HFFc6 (cell line): ENCODE results near the gene ZNF322. TPM values are rescaled to one million over a fixed set of nuclear protein-coding genes. Genes with fewer than 3 reads are reported as not detected.
"Not testable (repeated sequence)": the region's sequence is repeated elsewhere in the genome, so short reads cannot be mapped to it uniquely, and the experiment has no call there.

ENCODE experiments used
- DNase-seq: peaks from one replicate; pipeline ENCODE4 v3.0.0-alpha.2; 2018
- H3K27ac Mint-ChIP-seq: 2 replicates; pipeline ENCODE4 v1.8.0; 2020; ENCODE audit warnings: mild to moderate bottlenecking, mixed read lengths
- H3K27me3 Mint-ChIP-seq: 2 replicates; pipeline ENCODE4 v1.8.0; 2021; ENCODE audit warnings: mild to moderate bottlenecking, moderate library complexity, mixed read lengths; ENCODE audit not compliant: insufficient read depth
- H3K36me3 Mint-ChIP-seq: 2 replicates; pipeline ENCODE4 v1.8.0; 2021; ENCODE audit warnings: low read depth, mixed read lengths
- H3K4me1 Mint-ChIP-seq: 2 replicates; pipeline ENCODE4 v1.8.0; 2020; ENCODE audit warnings: low read depth, mixed read lengths
- H3K4me3 Mint-ChIP-seq: 2 replicates; pipeline ENCODE4 v1.8.0; 2020; ENCODE audit warnings: mild to moderate bottlenecking, moderate library complexity, mixed read lengths
- H3K9me3 Mint-ChIP-seq: 2 replicates; pipeline ENCODE4 v1.8.0; 2020; ENCODE audit warnings: mild to moderate bottlenecking, mixed read lengths
- CTCF ChIP-seq: fragments of 200-600 bp; sonication (generic); IDR thresholded peaks from 2 replicates; pipeline ENCODE4 v1.5.0; 2021; ENCODE audit warnings: antibody characterized with exemption, mild to moderate bottlenecking
- long read RNA-seq: library from polyadenylated mRNA; unstranded; transcript quantifications from one replicate; pipeline ENCODE4 v2.0.0, GENCODE V29; 2019
- total RNA-seq, 6 experiments: library from RNA; stranded (reverse); fragmentation: NEBNext Ultra II Directional; extraction: Animal tissue kit (Norgen Biotek cat#: 25700); gene quantifications; 2 replicates in 1 of 6; 3 replicates in 5 of 6; pipeline ENCODE4 v1.2.3, GENCODE V29; 2021

Gene ZNF322
- 10 to 100 TPM; 15.1 to 17.7 (median 16.3) TPM for total RNA-seq
- long read RNA-seq, full-length matches to known transcripts: 10 of 12 reads
- long read RNA-seq, partial matches to known transcripts: 0 of 12 reads
- long read RNA-seq, other reads (novel, unspliced or antisense): 2 of 12 reads

DNA sequence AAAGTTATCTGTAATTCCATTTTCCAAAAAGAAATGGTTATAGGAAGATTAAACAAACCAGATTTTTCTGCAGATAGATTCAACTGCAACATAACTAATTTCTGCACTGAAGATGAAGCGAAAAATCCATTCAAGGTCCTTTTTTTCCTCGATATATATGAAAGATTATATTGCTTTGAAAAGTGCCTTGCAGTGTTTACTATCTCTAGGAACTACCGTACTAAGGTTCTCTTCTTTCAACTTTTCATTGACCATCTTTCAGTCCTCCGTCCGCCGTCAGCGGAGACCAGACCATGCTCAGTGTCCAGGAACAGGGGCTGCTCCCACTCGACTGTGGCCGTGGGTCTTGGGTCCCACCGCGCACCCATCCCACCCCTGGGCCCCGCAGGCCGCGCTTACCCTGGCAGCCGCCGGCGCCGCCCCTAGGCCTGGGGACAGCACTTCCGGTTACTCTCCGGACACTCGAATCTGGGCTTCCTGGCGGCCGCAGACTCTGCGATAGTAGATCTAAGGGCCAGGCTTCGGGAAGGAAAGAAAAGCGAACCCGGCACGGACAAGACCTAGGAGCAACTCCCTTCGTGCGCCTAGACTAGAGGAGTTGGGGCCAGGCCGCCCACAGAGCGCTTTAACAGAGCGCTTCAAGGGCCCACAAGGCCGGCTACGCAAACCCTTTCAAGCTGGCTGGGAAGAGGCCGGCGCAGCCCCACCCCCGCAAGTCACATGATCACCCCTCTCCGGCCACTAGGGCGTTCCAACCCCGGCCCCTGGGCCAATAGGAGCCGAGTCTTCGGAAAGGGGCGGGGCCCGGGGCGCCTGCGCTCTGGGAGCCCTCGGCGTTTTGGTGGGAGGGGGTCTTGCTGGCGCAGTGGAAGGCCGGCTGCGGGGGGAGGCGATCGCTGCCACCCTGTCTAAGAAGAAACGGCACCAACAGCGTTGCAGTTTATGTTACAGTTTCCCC, at the start of gene ZNF322:
TSS of gene ZNF322 (minus strand) at position 705 of the 958 bp plus-strand sequence. CDS start 21,193 bp downstream, outside the sequence.
- Mint-ChIP-seq H3K36me3 (peaks cover 38% of the 10 kb centered on the region), H3K4me1 (peaks cover 16% of the 10 kb centered on the region)

DNA sequence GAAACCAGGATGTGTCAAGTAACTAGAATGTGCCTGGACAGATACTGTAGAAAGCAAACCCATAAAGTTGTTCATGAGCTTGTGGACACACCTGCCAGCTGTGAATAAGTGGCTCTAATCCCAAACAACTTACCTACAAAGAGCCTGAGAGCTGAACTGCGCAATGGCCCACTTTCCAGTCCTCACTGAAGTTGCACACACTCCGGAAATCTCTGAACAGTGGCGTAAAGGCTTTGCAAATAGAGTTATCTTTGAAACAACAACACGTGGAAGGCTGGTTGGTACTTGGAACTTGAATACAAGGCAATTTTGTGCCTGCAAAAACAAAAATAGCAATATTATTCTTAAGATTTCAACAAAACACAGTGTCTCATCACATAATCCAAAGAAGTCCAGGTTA, 46.2 kb upstream of the ZNF322 start:
- H3K4me1 Mint-ChIP-seq, H3K27ac Mint-ChIP-seq, DNase-seq, H3K36me3 Mint-ChIP-seq, H3K4me3 Mint-ChIP-seq, H3K9me3 Mint-ChIP-seq, H3K27me3 Mint-ChIP-seq: not testable (repeated sequence)

More for the DNA sequence above, at the start of gene ZNF322:
- no peak for TF ChIP-seq CTCF
- DNase-seq: peak; percentile 85
- no peaks in the 10 kb centered on the region for H3K27me3 Mint-ChIP-seq
- H3K9me3 Mint-ChIP-seq: no peaks in the 10 kb centered on the region
- peak within 1 kb of the TSS; percentile 88 for H3K4me3 Mint-ChIP-seq
- H3K27ac Mint-ChIP-seq: peak within 1 kb of the TSS; percentile 58

DNA sequence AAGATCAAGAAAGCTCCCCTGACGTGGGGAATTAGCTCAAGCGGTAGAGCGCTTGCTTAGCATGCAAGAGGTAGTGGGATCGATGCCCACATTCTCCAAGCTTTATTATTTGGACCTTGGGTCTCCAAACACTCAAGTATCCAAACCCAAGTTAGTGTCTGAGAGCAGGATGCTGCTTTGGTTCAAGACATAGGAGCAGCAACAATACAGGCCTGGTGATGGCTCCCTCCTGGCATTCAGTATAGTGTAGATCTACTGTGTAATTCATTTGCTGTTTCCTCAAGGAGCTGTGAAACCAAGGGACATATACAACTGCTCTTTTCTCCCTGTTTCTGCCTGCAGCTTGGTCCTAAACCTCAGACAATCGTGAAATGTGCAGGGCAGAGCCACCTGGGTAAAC, 45.8 kb upstream of the ZNF322 start:
- H3K27me3 Mint-ChIP-seq, H3K27ac Mint-ChIP-seq, H3K4me1 Mint-ChIP-seq, H3K4me3 Mint-ChIP-seq, H3K36me3 Mint-ChIP-seq, H3K9me3 Mint-ChIP-seq, DNase-seq: not testable (repeated sequence)

GRCh38 chr6:26701023-26701747, 41.6 kb upstream of the ZNF322 start:
- H3K9me3 Mint-ChIP-seq, H3K36me3 Mint-ChIP-seq, H3K4me1 Mint-ChIP-seq, H3K27me3 Mint-ChIP-seq, H3K4me3 Mint-ChIP-seq, DNase-seq, H3K27ac Mint-ChIP-seq: not testable (repeated sequence)

DNA sequence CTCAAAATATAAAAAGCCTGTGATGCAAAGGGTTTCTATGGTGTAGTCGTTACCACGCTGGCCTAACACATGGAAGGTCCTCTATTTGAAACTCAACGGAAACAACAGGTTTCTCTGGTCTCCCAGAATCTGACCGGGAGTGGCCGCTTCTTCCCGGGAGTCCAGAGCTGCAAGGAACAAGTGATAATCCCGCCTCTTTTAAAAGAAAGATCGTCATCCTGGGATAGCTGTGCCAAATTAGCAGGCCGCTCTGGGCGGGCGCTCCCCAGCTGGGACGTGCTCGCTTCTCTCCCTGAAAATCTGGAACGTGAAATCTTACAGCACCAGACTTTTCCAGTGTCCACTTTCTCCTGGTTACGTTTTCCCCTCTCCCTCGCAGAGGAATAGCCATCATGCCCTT, 38.0 kb upstream of the ZNF322 start:
- H3K4me1 Mint-ChIP-seq, H3K27ac Mint-ChIP-seq, H3K36me3 Mint-ChIP-seq, DNase-seq, H3K4me3 Mint-ChIP-seq, H3K27me3 Mint-ChIP-seq, H3K9me3 Mint-ChIP-seq: not testable (repeated sequence)

DNA sequence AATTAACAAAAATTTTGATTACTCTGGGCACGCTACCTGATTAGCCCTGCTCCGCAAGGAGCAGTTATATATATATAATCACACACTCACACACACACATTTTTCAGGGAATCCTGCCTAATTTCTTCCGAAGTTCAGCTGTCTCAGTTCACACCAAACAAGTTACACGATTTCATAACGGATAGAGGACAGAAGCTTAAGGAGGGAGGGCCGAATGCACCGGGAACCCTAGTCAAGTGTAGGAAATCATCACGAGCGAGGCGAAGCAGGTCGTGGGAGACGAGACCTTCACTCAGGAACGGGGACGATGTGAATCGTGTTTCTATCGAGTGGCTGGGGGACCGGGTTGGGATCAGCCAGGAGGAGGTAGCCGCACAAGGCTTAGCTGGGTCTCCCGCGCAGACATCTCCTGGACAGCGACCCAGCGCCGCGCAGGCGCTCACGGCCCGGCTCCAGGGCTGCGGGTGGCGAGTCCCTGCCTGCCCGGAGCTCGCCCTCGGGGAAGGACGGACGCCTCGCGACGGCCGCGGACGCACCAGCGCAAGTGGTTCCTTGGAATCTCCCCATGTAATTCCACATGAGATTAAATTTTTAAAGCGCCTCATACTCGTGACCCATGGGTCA, 29.9 kb upstream of the ZNF322 start:
- H3K4me1 Mint-ChIP-seq, DNase-seq, H3K4me3 Mint-ChIP-seq, H3K27ac Mint-ChIP-seq, H3K36me3 Mint-ChIP-seq, H3K9me3 Mint-ChIP-seq, H3K27me3 Mint-ChIP-seq: not testable (repeated sequence)

GRCh38 chr6:26682435-26683042, 23.0 kb upstream of the ZNF322 start:
- not testable (repeated sequence) for H3K27ac Mint-ChIP-seq

DNA sequence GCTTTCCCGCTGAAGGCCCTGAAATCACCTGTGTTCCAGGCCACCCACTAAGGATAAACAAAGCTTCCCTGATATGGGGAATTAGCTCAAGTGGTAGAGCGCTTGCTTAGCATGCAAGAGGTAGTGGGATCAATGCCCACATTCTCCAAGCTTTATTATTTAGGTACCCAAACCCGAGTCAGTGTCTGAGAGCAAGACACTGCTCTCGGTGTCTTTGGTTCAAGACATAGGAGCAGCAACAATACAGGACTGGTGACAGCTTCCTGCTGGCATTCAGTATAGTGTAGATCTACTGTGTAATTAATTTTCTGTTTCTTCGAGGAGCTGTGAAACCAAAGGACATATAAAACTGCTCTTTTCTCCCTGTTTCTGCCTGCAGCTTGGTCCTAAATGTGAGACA, 13.7 kb upstream of the ZNF322 start:
- not testable (repeated sequence) for H3K36me3 Mint-ChIP-seq, H3K27ac Mint-ChIP-seq, H3K4me1 Mint-ChIP-seq, H3K27me3 Mint-ChIP-seq, H3K9me3 Mint-ChIP-seq, DNase-seq, H3K4me3 Mint-ChIP-seq

More at GRCh38 chr6:26682435-26683042, 23.0 kb upstream of the ZNF322 start:
- H3K36me3 Mint-ChIP-seq, H3K4me1 Mint-ChIP-seq, H3K4me3 Mint-ChIP-seq, H3K9me3 Mint-ChIP-seq, H3K27me3 Mint-ChIP-seq, DNase-seq: not testable (repeated sequence)

- not testable (repeated sequence) for H3K27me3 Mint-ChIP-seq, H3K4me1 Mint-ChIP-seq, H3K27ac Mint-ChIP-seq, H3K4me3 Mint-ChIP-seq, DNase-seq, H3K36me3 Mint-ChIP-seq, H3K9me3 Mint-ChIP-seq
Measured at GRCh38 chr6:26670558-26670957, 11.0 kb upstream of the ZNF322 start.

- not testable (repeated sequence) for H3K27ac Mint-ChIP-seq, H3K9me3 Mint-ChIP-seq, H3K36me3 Mint-ChIP-seq, DNase-seq, H3K27me3 Mint-ChIP-seq, H3K4me3 Mint-ChIP-seq, H3K4me1 Mint-ChIP-seq
Measured at GRCh38 chr6:26670003-26670402, 10.5 kb upstream of the ZNF322 start.
